ENCODE results near the gene STH. TPM values are rescaled to one million over a fixed set of nuclear protein-coding genes. Genes with fewer than 3 reads are reported as not detected.

The STH gene
- total and polyA plus RNA-seq, 10 donors, result not detected

DNA sequence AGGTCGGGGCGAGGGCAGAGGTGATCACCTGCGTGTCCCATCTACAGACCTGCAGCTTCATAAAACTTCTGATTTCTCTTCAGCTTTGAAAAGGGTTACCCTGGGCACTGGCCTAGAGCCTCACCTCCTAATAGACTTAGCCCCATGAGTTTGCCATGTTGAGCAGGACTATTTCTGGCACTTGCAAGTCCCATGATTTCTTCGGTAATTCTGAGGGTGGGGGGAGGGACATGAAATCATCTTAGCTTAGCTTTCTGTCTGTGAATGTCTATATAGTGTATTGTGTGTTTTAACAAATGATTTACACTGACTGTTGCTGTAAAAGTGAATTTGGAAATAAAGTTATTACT lies 28.9 kb downstream of the STH start:
- H3K4me1 ChIP-seq, result peaks cover 0 to 54% (median 40%) of the 10 kb centered on the region in 6 donors
- TF ChIP-seq POLR2A (IDR thresholded peaks at IDR 0.05) (no peak), CTCF (IDR thresholded peaks at IDR 0.05 in 8 of 11, conservative IDR thresholded peaks at IDR 0.05 in 3 of 11) (no peak), POLR2AphosphoS5 (IDR thresholded peaks at IDR 0.05) (no peak)
- intact Hi-C loops (cut with DNase I; ENCODE audit: low total_unique reads), result no loop called here
- no peaks in the 10 kb centered on the region for H3K27me3 ChIP-seq (replicated peaks in 1 of 7)
- DNase-seq, result no peak
- peaks cover 4 to 90% (median 31%) of the 10 kb centered on the region in 6 donors for H3K36me3 ChIP-seq
- 84 to 92% (median 88%) methylated on average over 4 of the region's 4 CpGs for WGBS, 5 donors
- H3K4me3 ChIP-seq, result no peak overlapping the region
- H3K27ac ChIP-seq, result peak overlapping the region in 4 of 8 donors; percentile 63 to 77 (median 73)
- no peaks in the 10 kb centered on the region for H3K9me3 ChIP-seq

- intact Hi-C loops (cut with DNase I; ENCODE audit: low total_unique reads), result no loop called here
- H3K9me3 ChIP-seq, result no peaks in the 10 kb centered on the region
- TF ChIP-seq POLR2A (IDR thresholded peaks at IDR 0.05), result no peak
- TF ChIP-seq POLR2AphosphoS5 (IDR thresholded peaks at IDR 0.05), result no peak
- TF ChIP-seq CTCF (IDR thresholded peaks at IDR 0.05 in 8 of 11, conservative IDR thresholded peaks at IDR 0.05 in 3 of 11), result no peak
- DNase-seq, result peak; percentile 19
- peaks cover 4 to 91% (median 35%) of the 10 kb centered on the region in 6 donors for H3K36me3 ChIP-seq
- peak overlapping the region in 4 of 8 donors; percentile 2 to 77 (median 73) for H3K27ac ChIP-seq
- no peaks in the 10 kb centered on the region for H3K27me3 ChIP-seq (replicated peaks in 1 of 7)
- H3K4me3 ChIP-seq, result no peak overlapping the region
- WGBS, 5 donors, result 89 to 93% (median 91%) methylated on average over 3 of the region's 3 CpGs
- H3K4me1 ChIP-seq, result peaks cover 0 to 54% (median 40%) of the 10 kb centered on the region in 6 donors
Observed at GRCh38 chr17:46028374-46028773, 29.3 kb downstream of the STH start.

DNA sequence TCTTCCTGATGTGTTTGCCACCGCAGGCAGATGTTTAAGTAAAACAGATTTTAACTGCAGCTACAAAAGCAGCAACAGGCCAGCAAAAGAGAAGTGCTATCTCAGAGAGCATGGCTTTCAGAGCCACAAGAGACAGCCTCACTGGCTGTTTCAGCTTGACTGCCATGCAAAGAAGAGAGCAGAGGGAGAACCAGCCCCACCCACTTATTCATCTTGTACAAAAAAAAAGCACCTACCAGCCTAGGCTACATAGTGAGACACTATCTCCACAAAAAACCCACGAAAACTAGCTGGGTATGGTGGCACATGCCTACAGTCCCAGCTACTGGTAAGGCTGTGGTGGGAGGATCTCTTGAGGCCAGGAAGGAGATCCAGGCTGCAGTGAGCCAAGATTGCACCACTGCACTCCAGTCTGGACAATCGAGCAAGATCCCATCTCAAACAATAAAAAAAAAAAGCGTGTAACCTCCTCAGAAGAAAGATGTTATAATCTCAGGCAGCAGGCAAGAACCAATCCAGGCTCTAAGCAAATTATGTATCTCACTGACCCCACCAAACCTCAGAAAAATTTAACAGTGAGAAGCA lies 30.0 kb downstream of the STH start:
- WGBS, 5 donors, result 66 to 80% (median 74%) methylated on average over 4 of the region's 4 CpGs
- Histone ChIP-seq H3K36me3 (peaks cover 4 to 98% (median 42%) of the 10 kb centered on the region in 6 donors), H3K4me3 (no peak overlapping the region), H3K27me3 (replicated peaks in 1 of 7) (no peaks in the 10 kb centered on the region), H3K27ac (peak overlapping the region in 4 of 8 donors; percentile 2 to 77 (median 46)), H3K9me3 (no peaks in the 10 kb centered on the region), H3K4me1 (peaks cover 0 to 54% (median 40%) of the 10 kb centered on the region in 6 donors)
- intact Hi-C loops (cut with DNase I; ENCODE audit: low total_unique reads), result no loop called here
- no peak for DNase-seq
- TF ChIP-seq POLR2A (IDR thresholded peaks at IDR 0.05) (no peak), POLR2AphosphoS5 (IDR thresholded peaks at IDR 0.05) (no peak), CTCF (IDR thresholded peaks at IDR 0.05 in 8 of 11, conservative IDR thresholded peaks at IDR 0.05 in 3 of 11) (no peak)

GRCh38 chr17:46029627-46030026 lies 30.6 kb downstream of the STH start:
- WGBS, 5 donors, result 96 to 98% (median 97%) methylated on average over 6 of the region's 6 CpGs

More at GRCh38 chr17:46029627-46030026, 30.6 kb downstream of the STH start:
- no peak for TF ChIP-seq POLR2A (IDR thresholded peaks at IDR 0.05)
- no peak for TF ChIP-seq CTCF (IDR thresholded peaks at IDR 0.05 in 8 of 11, conservative IDR thresholded peaks at IDR 0.05 in 3 of 11)
- no peak for TF ChIP-seq POLR2AphosphoS5 (IDR thresholded peaks at IDR 0.05)
- no peak for DNase-seq
- Histone ChIP-seq H3K36me3 (peaks cover 4 to 100% (median 47%) of the 10 kb centered on the region in 6 donors), H3K4me3 (no peak overlapping the region), H3K27me3 (replicated peaks in 1 of 7) (no peaks in the 10 kb centered on the region), H3K4me1 (peaks cover 0 to 53% (median 40%) of the 10 kb centered on the region in 6 donors), H3K9me3 (no peaks in the 10 kb centered on the region), H3K27ac (peak overlapping the region in 3 of 8 donors; percentile 2 to 77 (median 77))
- intact Hi-C loops (cut with DNase I; ENCODE audit: low total_unique reads), result no loop called here
